IMR-90 (cell line): ENCODE measurements around the gene PKD1L1. TPM values are rescaled to one million over a fixed set of nuclear protein-coding genes. Genes with fewer than 3 reads are reported as not detected.

Source experiments
- ATAC-seq: fragments of 200-7000 bp; cut with Tn5 transposase; 2 replicates; pipeline ENCODE4 v1.9.1; 2020; ENCODE audit warnings: low read depth, mild to moderate bottlenecking, moderate library complexity
- BruUV-seq: library from RNA; stranded (reverse); fragments of 400-500 nt; replicated peaks from 2 replicates; lab custom pipeline; 2021; lab: Mats Ljungman, UMichigan
- CTCF ChIA-PET: fragments of 300-600 bp; formaldehyde crosslinking; extraction: SDS; loops from one replicate; lab custom pipeline; 2021; ENCODE audit warnings: antibody characterized with exemption; lab: Yijun Ruan, JAX
- POLR2A ChIA-PET: fragments of 300-600 bp; sonication (Branson Sonifier 250); formaldehyde crosslinking; loops from one replicate; lab custom pipeline; 2022; ENCODE audit warnings: antibody characterized with exemption; ENCODE audit not compliant: unreplicated experiment; lab: Charles Lee
- DNase-seq: peaks from one replicate; pipeline ENCODE4 v3.0.0; 2013
- H2AFZ ChIP-seq: replicated peaks from 2 replicates; pipeline ENCODE3; 2013; ENCODE audit warnings: low read length, mild to moderate bottlenecking; ENCODE audit not compliant: poor library complexity
- H2AK5ac ChIP-seq: 2 replicates; pipeline ENCODE4 v1.6.1; 2013; ENCODE audit warnings: low read depth, low read length, inconsistent platforms
- H2AK9ac ChIP-seq: replicated peaks from 2 replicates; pipeline ENCODE3; 2013; ENCODE audit warnings: mild to moderate bottlenecking, low read depth, low read length, moderate library complexity; ENCODE audit not compliant: poor library complexity
- H2BK120ac ChIP-seq: 2 replicates; pipeline ENCODE4 v1.6.1; 2013; ENCODE audit warnings: low read depth, low read length, inconsistent platforms
- H2BK15ac ChIP-seq: 3 replicates; pipeline ENCODE4 v1.6.1; 2013; ENCODE audit warnings: low read depth, low read length, inconsistent platforms
- H2BK20ac ChIP-seq: 2 replicates; pipeline ENCODE4 v1.6.1; 2013; ENCODE audit warnings: low read depth, mild to moderate bottlenecking, inconsistent platforms, low read length, moderate library complexity
- H2BK5ac ChIP-seq: 2 replicates; pipeline ENCODE4 v1.6.1; 2013; ENCODE audit warnings: mild to moderate bottlenecking, low read depth, low read length, inconsistent platforms; ENCODE audit not compliant: poor library complexity, severe bottlenecking
- H3K14ac ChIP-seq: replicated peaks from 2 replicates; pipeline ENCODE4 v1.6.1; 2013; ENCODE audit warnings: low read depth, low read length, inconsistent platforms
- H3K18ac ChIP-seq: 2 replicates; pipeline ENCODE4 v1.6.1; 2013; ENCODE audit warnings: low read depth, low read length, control low read depth
- H3K23ac ChIP-seq: 2 replicates; pipeline ENCODE4 v1.6.1; 2013; ENCODE audit warnings: low read depth, low read length, inconsistent platforms
- H3K27ac ChIP-seq: 2 replicates; pipeline ENCODE4 v1.5.1; 2013; ENCODE audit warnings: mild to moderate bottlenecking, control low read depth, low read length; ENCODE audit not compliant: insufficient read depth
- H3K27me3 ChIP-seq: 2 replicates; pipeline ENCODE4 v1.6.1; 2013; ENCODE audit warnings: low read length; ENCODE audit not compliant: control insufficient read depth, insufficient read depth
- H3K36me3 ChIP-seq: 2 replicates; pipeline ENCODE4 v1.6.1; 2013; ENCODE audit warnings: low read length, mixed read lengths; ENCODE audit not compliant: control insufficient read depth, insufficient read depth
- H3K4ac ChIP-seq: 2 replicates; pipeline ENCODE4 v1.6.1; 2013; ENCODE audit warnings: low read depth, low read length, inconsistent platforms
- H3K4me1 ChIP-seq: 2 replicates; pipeline ENCODE4 v1.6.1; 2013; ENCODE audit warnings: low read length, mixed read lengths; ENCODE audit not compliant: control insufficient read depth, insufficient read depth
- H3K4me2 ChIP-seq: 2 replicates; pipeline ENCODE4 v1.6.1; 2013; ENCODE audit warnings: low read depth, mild to moderate bottlenecking, control low read depth, low read length, moderate library complexity
- H3K4me3 ChIP-seq: 2 replicates; pipeline ENCODE4 v1.5.1; 2013; ENCODE audit warnings: low read depth, mild to moderate bottlenecking, control low read depth, low read length, moderate library complexity; ENCODE audit not compliant: insufficient read depth
- H3K56ac ChIP-seq: 2 replicates; pipeline ENCODE4 v1.6.1; 2013; ENCODE audit warnings: low read length, inconsistent platforms; ENCODE audit not compliant: insufficient read depth; ENCODE audit errors: extremely low read depth
- H3K79me1 ChIP-seq, 2 experiments: 2 replicates each; pipeline ENCODE4 v1.6.1; 2013; ENCODE audit warnings: low read length in 2 of 2, inconsistent platforms in 1 of 2, low read depth in 1 of 2
- H3K9ac ChIP-seq: 2 replicates; pipeline ENCODE4 v1.6.1; 2013; ENCODE audit warnings: low read depth, low read length, control low read depth
- H3K9me1 ChIP-seq: 2 replicates; pipeline ENCODE4 v1.6.1; 2013; ENCODE audit warnings: low read length, inconsistent platforms; ENCODE audit not compliant: insufficient read depth
- H3K9me3 ChIP-seq: 2 replicates; pipeline ENCODE4 v1.6.1; 2013; ENCODE audit warnings: low read length; ENCODE audit not compliant: control insufficient read depth, insufficient read depth
- H4K20me1 ChIP-seq: 2 replicates; pipeline ENCODE4 v1.6.1; 2013; ENCODE audit warnings: low read length, inconsistent platforms; ENCODE audit not compliant: insufficient read depth
- H4K5ac ChIP-seq: 2 replicates; pipeline ENCODE4 v1.6.1; 2013; ENCODE audit warnings: mild to moderate bottlenecking, low read depth, low read length, control low read depth
- H4K8ac ChIP-seq, 2 experiments: 2 replicates each; pipeline ENCODE4 v1.6.1; 2013; ENCODE audit warnings: low read depth in 2 of 2, low read length in 2 of 2, control low read depth in 1 of 2, inconsistent platforms in 1 of 2
- H4K91ac ChIP-seq: 2 replicates; pipeline ENCODE4 v1.6.1; 2013; ENCODE audit warnings: low read depth, low read length, inconsistent platforms; ENCODE audit not compliant: insufficient read depth
- CTCF ChIP-seq: conservative IDR thresholded peaks from 2 replicates; pipeline ENCODE4 v1.5.1; 2012; ENCODE audit warnings: mild to moderate bottlenecking, low read depth, low read length, improper control_type of control experiment
- POLR2A ChIP-seq: IDR thresholded peaks from 2 replicates; pipeline ENCODE4 v1.6.1; 2012; ENCODE audit warnings: mild to moderate bottlenecking, low read depth, low read length
- RAD21 ChIP-seq: IDR thresholded peaks from 2 replicates; pipeline ENCODE4 v1.6.1; 2012; ENCODE audit warnings: low read length, improper control_type of control experiment
- SMC3 ChIP-seq: fragments of 150-350 bp; IDR thresholded peaks from 2 replicates; pipeline ENCODE4 v1.6.1; 2016; ENCODE audit warnings: low read depth, mild to moderate bottlenecking, antibody characterized with exemption, low read length, moderate library complexity
- WGBS, 2 experiments: methylation state at CpG; one replicate each; pipeline versions ENCODE4 v1.1.5 to v1.1.7; 2013; ENCODE audit warnings: missing lambda C conversion rate in 2 of 2; ENCODE audit not compliant: insufficient read length in 1 of 2; ENCODE audit errors: extremely low coverage in 2 of 2; 5-methylcytosine and 5-hydroxymethylcytosine counted together
- dilution Hi-C: fragments of 300-500 bp; cut with HindIII; formaldehyde crosslinking; loops from one replicate; pipeline ENCODE4 v1.14.3; 2018; ENCODE audit warnings: low sequenced_read_pairs; ENCODE audit not compliant: unreplicated experiment
- in situ Hi-C: fragments of 300-500 bp; cut with MboI; formaldehyde crosslinking; loops from 3 replicates; pipeline ENCODE4 v1.14.3; 2019; ENCODE audit warnings: low sequenced_read_pairs, inconsistent platforms, mixed read lengths
- intact Hi-C: fragments of 100-400 bp; cut with micrococcal nuclease; formaldehyde crosslinking; loops from 2 replicates; pipeline ENCODE4 v1.10.0; 2022
- polyA plus RNA-seq, 3 experiments: library from polyadenylated mRNA; depleted of rRNA; stranded (reverse); fragments of >200 nt; gene quantifications; 2 replicates each; pipeline ENCODE4 v1.2.3, GENCODE V29; 2012; ENCODE audit warnings: low replicate concordance in 1 of 3
- total RNA-seq: library from RNA; depleted of rRNA; stranded (reverse); fragments of >200 nt; gene quantifications from 2 replicates; pipeline ENCODE4 v1.2.3, GENCODE V29; 2012

The PKD1L1 gene
- total and polyA plus RNA-seq, 2 of the 4 experiments (the other 2 are of a cell fraction), result under 0.01 to 0.15 TPM

GRCh38 chr7:47818796-47819606, 129.3 kb downstream of the PKD1L1 start:
- ChIA-PET CTCF (interaction anchor here (0.6 to 1.8 kb wide), 10 partner anchors 8 to 383 kb away, joined by 3 to 7 read pairs (median 4); no protein-coding TSS in a partner anchor), POLR2A (interaction anchor here (0.6 to 0.7 kb wide), 3 partner anchors 218 to 285 kb away, joined by 3 to 14 read pairs (median 12); no protein-coding TSS in a partner anchor)
- peak overlapping the region; percentile 87 for H2BK120ac ChIP-seq
- no peak overlapping the region for H3K4me2 ChIP-seq
- no peak overlapping the region for H3K27ac ChIP-seq
- peak overlapping the region; percentile 7 for H2BK5ac ChIP-seq
- dilution Hi-C loops, result no loop called here
- H4K20me1 ChIP-seq, result no peaks in the 10 kb centered on the region
- H4K8ac ChIP-seq, result peak overlapping the region; percentile 7 to 9; a peak in 3 of 4 replicates
- H3K27me3 ChIP-seq, result no peaks in the 10 kb centered on the region
- intact Hi-C loops, result loop anchor here (1.0 to 5.0 kb wide), 8 partner anchors 33 to 552 kb away; no protein-coding TSS in a partner anchor
- H3K23ac ChIP-seq, result no peak overlapping the region
- no TSS peak for BruUV-seq
- no peak overlapping the region for H3K4me3 ChIP-seq
- H3K4me1 ChIP-seq, result peaks cover 4% of the 10 kb centered on the region
- DNase-seq, result peak; percentile 82
- no peaks in the 10 kb centered on the region for H3K79me1 ChIP-seq
- peak overlapping the region; percentile 28; the same call in 1 of the 2 replicates for H3K18ac ChIP-seq
- H3K4ac ChIP-seq, result peak overlapping the region; percentile 76
- TF ChIP-seq CTCF (peak; percentile 95), RAD21 (peak; percentile 96), POLR2A (no peak; the same call in 1 of the 2 replicates), SMC3 (peak; percentile 95)
- peak overlapping the region; percentile 86 for H2BK20ac ChIP-seq
- H3K56ac ChIP-seq, result no peak overlapping the region
- no CpG with 5 or more reads among the region's 6 CpGs for WGBS, 2 experiments
- peak; percentile 89 for ATAC-seq
- H2AK9ac ChIP-seq, result no peak overlapping the region
- no peaks in the 10 kb centered on the region for H3K9me3 ChIP-seq
- H3K14ac ChIP-seq, result no peak overlapping the region
- H3K9ac ChIP-seq, result no peak overlapping the region
- no peaks in the 10 kb centered on the region for H3K36me3 ChIP-seq
- H4K5ac ChIP-seq, result peak overlapping the region; percentile 5; the same call in 1 of the 2 replicates
- H2AK5ac ChIP-seq, result peak overlapping the region; percentile 80
- peak overlapping the region; percentile 23; the same call in 2 of the 3 replicates for H2BK15ac ChIP-seq
- peak overlapping the region; percentile 43 for H4K91ac ChIP-seq
- in situ Hi-C loops, result loop anchor here (5.0 to 10.0 kb wide), 3 partner anchors 234 to 554 kb away; partner anchors contain the start of gene TNS3
- H2AFZ ChIP-seq, result no peak overlapping the region
- H3K9me1 ChIP-seq, result no peaks in the 10 kb centered on the region; the same call in 1 of the 2 replicates
